GM18511 (cell line): Measurements from ENCODE around the gene KLHL33.

Experiments
- ATAC-seq: cut with Tn5 transposase; IDR thresholded peaks from one replicate; pipeline ENCODE4 v1.9.1; 2021; ENCODE audit warnings: mild to moderate bottlenecking, moderate library complexity; ENCODE audit not compliant: unreplicated experiment

KLHL33 gene

DNA sequence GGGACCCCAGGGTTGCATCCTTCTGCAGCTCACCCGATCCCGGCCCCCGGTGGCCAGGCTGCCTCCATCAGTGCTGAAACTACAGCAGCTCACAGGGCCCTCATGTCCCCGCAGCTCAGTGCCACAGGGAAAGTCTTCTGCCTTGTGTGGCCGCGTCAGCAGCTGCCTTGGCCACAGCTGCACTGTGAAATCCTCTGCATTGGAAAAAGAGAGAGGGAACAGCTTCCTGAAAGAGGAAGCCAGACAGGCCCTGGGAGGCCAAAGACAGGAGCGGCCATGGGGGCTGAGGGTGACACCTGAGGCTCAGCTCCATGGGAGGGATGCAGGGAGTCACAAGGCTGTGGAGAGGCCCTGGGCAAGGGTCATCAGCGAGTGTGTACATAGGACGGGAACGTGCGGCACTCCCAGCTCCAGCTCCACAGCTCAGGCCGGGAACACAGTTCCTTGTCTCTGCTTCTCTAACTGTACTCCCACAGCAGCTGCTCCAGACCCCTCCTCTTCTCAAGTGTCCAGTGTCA, 59.8 kb downstream of the KLHL33 start:
- ATAC-seq: no peak
